Glomerular endothelial cell (primary cell): Measurements from ENCODE around the gene CEP290. TPM values are rescaled to one million over a fixed set of nuclear protein-coding genes. Genes with fewer than 3 reads are reported as not detected.

Source experiments
- DNase-seq: peaks from one replicate; pipeline ENCODE4 v3.0.0-alpha.2; 2011; ENCODE audit warnings: low read depth, low spot score; ENCODE audit errors: extremely low read depth
- total RNA-seq: library from RNA; depleted of rRNA; stranded (reverse); fragments of >200 nt; gene quantifications from 2 replicates; pipeline ENCODE4 v1.2.3, GENCODE V29; 2015

The CEP290 gene
- 15.8 and 19.0 TPM in 2 replicates for total RNA-seq

GRCh38 chr12:88141774-88142609, at the start of gene CEP290, which contains the start of gene TMTC3:
Gene CEP290 (minus strand): TSS chr12:88142088. CDS start chr12:88141307, 781 bp downstream.
Gene TMTC3 (plus strand): TSS chr12:88142307. CDS start chr12:88148316, 6,009 bp downstream.
- DNase-seq, result peak; percentile 99

DNA sequence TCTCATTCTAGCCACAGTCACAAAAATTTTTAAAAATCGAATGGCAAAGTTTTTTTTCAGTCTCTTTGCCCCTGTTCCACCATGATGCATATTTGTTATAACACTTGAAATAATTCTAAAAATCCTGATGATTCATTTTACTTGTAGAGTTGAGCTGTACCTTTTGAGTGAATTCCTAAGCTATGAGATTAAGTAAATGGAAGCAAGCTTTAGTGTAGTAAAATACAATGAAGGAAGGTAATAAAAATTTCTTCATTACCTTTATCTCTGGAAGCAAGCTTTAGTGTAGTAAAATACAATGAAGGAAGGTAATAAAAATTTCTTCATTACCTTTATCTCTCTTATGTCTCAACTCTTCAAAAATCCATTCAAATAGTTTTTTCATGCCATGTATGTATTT, 46.3 kb upstream of the CEP290 start:
- no peak for DNase-seq

DNA sequence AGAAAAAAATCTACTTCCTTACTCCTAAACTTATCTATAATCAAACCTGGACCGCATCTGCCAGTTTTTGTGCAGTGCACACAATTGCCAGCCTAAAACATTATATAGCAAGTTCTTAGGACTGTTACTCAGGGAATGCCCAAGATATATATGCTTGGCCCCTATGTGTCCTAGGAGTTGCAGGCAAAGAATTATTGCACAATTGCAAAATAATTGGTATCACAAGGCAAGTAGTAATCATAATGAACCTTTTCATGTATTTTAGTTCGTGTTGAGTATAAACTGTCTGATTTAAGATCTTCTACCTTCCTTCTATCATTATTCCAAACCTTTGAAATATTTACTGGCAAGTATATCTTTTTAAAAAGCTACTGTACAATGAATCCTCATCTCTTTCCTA, 45.7 kb upstream of the CEP290 start:
- DNase-seq, result no peak

DNA sequence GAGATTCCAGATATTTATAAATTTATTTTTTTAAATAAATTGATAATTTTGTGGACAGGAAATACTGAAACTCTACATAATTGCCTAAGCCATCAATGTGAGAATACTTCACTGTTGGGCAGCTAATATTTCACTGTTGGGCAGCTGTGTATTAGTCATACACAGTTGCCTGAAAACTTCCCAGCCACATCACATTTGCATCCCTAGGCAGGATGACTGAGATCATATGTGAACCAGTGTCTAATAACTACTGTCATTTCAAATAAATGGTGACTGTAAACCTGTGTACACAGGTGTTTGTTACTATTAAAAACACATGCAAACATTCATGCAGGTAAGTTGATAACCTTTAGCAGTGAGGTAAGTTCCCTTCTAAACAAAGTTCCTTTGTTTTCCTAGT, 44.1 kb upstream of the CEP290 start:
- DNase-seq, result no peak

DNA sequence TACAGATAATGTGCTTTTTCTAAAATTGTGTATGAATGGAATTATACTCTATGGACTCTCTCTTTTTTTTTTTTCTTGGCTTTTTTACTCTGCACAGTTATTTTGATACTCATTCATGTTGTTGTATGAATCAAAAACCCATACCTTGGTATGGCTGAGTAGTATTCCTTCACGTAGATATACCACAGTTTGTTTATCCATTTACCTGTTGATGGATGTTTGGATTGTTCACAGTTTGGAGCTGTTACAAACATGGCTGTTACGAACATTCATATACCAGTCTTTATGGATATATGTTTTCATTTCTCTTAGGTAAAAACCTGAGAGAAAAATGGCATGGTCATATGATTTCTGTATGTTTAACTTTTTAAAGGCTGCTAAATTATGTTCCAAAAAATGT, 43.4 kb upstream of the CEP290 start:
- DNase-seq, result no peak

GRCh38 chr12:88184196-88184595, 42.3 kb upstream of the CEP290 start:
- no peak for DNase-seq

DNA sequence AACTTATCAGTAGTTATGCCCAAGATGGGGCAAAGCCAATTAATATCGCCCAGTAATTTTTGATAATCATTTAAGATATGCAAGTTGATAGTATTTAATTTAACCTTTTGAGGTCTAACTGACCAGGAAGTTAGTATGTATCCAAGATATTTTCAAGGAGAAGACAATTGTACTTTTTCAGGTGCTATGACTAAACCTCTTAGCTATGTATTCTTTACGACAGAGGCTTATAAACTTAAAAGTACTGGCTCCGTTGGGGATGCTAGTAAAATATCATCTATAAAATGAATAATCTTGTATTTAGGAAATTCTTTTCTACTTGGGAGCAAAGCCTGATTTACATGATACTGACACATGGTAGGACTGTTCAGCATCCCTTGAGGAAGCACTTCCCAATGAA, 40.5 kb upstream of the CEP290 start:
- no peak for DNase-seq

GRCh38 chr12:88181881-88182280, 40.0 kb upstream of the CEP290 start:
- DNase-seq, result no peak

GRCh38 chr12:88179436-88180014, 37.6 kb upstream of the CEP290 start:
- DNase-seq, result no peak

GRCh38 chr12:88175544-88175943, 33.7 kb upstream of the CEP290 start:
- DNase-seq, result no peak

GRCh38 chr12:88172844-88173407, 31.0 kb upstream of the CEP290 start:
- DNase-seq, result no peak

GRCh38 chr12:88167384-88167783, 25.5 kb upstream of the CEP290 start:
- no peak for DNase-seq

- DNase-seq, result no peak
Observed at GRCh38 chr12:88166179-88166578, 24.3 kb upstream of the CEP290 start.

DNA sequence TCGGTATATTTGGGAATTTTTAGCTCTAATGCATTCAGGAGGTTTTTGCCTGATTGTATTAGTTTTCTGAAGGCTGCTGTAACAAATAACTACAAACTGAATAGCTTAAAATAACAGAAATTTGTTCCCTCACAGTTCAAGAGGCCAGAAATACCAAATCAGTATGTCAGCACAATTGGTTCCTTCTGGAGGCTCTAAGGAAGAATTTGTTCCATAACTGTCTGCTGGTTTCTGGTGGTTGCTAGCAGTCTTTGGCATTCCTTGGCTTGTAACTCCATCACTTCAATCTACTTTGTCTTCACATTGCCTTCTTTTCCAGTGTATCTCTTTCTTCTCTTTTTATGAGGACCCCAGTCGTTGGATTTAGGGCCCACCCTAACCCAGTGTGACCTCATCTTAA, 21.5 kb upstream of the CEP290 start:
- DNase-seq, result no peak

DNA sequence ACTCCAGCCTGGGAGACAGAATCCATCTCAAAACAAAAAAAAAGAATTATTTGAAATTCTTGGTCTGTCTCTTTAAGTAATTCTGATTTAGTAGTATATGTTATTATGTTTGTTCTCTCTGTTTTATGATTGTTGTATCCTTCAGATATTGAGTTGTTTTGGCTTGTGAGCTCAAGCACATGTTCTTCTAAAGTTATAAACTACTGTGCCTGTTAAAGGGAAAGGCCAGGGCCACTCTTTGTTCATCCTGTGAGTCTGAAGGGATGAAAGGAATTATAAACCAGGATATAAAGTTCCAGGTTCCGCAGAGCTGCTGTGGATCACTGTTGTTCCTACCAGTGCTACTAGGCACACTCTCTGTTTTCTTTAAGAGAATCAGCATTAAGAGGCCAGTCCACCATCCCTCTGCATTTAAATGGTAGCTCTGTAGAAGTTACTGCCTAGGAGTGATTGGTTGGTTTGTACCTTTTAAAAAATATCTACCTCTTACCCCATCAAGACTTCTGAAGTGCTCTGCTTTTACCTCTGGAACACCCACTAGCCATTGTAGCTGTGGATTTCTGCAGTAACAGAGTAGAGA, 14.3 kb upstream of the CEP290 start:
- DNase-seq, result no peak

DNA sequence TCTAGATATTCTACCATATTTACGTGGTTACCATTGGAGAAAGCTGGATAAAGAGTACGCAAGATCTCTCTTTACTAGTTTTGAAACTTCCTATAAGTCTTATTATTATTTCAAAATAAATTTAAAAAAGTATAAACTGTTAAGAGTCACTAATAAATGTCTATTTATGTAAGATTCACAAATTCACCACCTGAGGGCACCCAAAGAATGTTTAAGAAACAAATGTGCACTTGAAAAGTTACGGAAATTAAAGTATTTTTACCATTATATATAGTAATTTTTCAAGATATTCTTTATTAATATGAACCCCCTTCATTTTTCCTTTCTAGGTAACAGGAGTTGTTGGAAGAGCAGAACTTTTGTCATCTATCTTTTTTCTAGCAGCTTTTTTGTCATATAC, 12.1 kb upstream of the CEP290 start:
- peak; percentile 55 for DNase-seq

GRCh38 chr12:88150063-88150462, 8.2 kb upstream of the CEP290 start:
- no peak for DNase-seq

GRCh38 chr12:88145567-88146505, 3.9 kb upstream of the CEP290 start:
- no peak for DNase-seq

DNA sequence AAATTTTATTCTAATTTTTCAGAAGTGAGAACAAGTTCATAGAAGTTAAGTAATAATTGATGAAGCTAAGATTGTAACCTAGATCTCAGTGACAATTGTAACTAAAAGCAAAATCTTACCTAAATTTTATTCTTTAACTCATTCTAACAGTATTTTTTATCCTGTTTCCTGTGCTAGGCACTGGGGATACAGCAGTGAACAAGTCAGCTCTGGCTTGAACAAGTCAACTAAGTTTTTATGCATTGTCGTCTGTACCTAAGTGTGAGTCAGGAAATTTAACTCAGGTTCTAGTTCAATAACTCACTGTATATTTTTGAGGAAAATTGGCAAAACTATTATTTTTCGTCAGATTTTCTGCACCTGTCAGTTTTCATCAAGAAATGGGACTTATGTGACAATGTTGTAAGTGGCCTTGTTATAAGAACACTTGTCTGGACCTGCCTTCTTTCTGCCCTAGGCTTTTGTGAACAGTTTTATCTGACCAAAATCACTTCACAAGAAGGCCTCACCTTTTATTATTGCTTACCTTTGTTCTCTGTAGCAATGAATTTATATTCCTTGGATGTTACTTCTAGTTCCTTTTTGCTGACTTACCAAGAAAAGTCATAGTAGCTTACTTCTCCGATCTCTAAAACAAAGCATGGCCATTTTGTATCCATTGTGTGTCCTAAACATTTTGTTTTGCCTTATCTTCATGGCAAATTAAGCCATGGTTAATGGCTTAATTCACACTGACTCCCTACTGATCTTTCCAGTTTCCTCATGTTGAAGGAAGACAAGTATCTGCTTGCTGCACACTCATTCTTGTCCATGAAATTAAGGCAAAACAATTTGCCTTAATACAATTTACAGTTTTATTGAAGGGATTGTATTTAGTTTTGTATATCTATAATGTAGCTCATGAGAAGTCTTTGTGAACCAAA, 2.9 kb upstream of the CEP290 start:
- DNase-seq, result no peak
